HepG2 (cell line): ENCODE measurements around the gene TPSAB1. TPM values are rescaled to one million over a fixed set of nuclear protein-coding genes. Genes with fewer than 3 reads are reported as not detected.

Experiments
- ATAC-seq: fragments of 200-7000 bp; cut with Tn5 transposase; 3 replicates; pipeline ENCODE4 v1.9.1; 2020; ENCODE audit warnings: mild to moderate bottlenecking, moderate library complexity
- BruUV-seq: library from RNA; stranded (reverse); fragments of 400-500 nt; replicated peaks from 2 replicates; lab custom pipeline; 2021; lab: Mats Ljungman, UMichigan
- CTCF ChIA-PET: fragments of 300-600 bp; formaldehyde crosslinking; extraction: SDS; loops from one replicate; lab custom pipeline; 2021; ENCODE audit warnings: low total read pairs, inconsistent platforms, low intra/inter-chr PET ratio; lab: Yijun Ruan, JAX
- POLR2A ChIA-PET: fragments of 350-600 bp; sonication (Branson Sonifier 250); formaldehyde crosslinking; loops from one replicate; lab custom pipeline; 2020; ENCODE audit warnings: antibody characterized with exemption, inconsistent platforms; lab: Yijun Ruan, JAX
- DNase-seq: peaks from one replicate; pipeline ENCODE4 v3.0.0-alpha.2; 2015; ENCODE audit warnings: low spot score
- FAIRE-seq: peaks from 3 replicates; lab custom pipeline; 2011; peaks lifted over from hg19 to GRCh38; lab: Jason Lieb, UNC
- H2AFZ ChIP-seq: one replicate; pipeline ENCODE4 v1.6.1; 2011; ENCODE audit warnings: low read length, inconsistent platforms
- H3K27ac ChIP-seq: fragments of 300-600 bp; 3 replicates; pipeline ENCODE4 v1.8.0; 2011; ENCODE audit warnings: mixed run types, mild to moderate bottlenecking, mixed read lengths, low read length, inconsistent platforms; ENCODE audit not compliant: insufficient read depth; ENCODE audit errors: extremely low read length
- H3K27me3 ChIP-seq, 2 experiments: fragments of 200-600 bp in 1 of 2; 2 replicates in 1 of 2; 3 replicates in 1 of 2; pipeline versions ENCODE4 v1.6.0 to v1.8.0; 2011; ENCODE audit warnings: low read length in 2 of 2, mild to moderate bottlenecking in 2 of 2, moderate library complexity in 2 of 2, inconsistent platforms in 1 of 2; ENCODE audit not compliant: insufficient read depth in 2 of 2, control insufficient read depth in 1 of 2
- H3K36me3 ChIP-seq, 2 experiments: fragments of 200-600 bp in 1 of 2; replicated peaks in 1 of 2; 2 replicates in 1 of 2; 3 replicates in 1 of 2; pipeline versions ENCODE4 v1.5.1 to v1.8.0; 2011; ENCODE audit warnings: low read length in 2 of 2, inconsistent platforms in 1 of 2; ENCODE audit not compliant: insufficient read depth in 2 of 2, control insufficient read depth in 1 of 2
- H3K4me1 ChIP-seq: 2 replicates; pipeline ENCODE4 v1.5.1; 2012; ENCODE audit warnings: low read length, inconsistent platforms; ENCODE audit not compliant: insufficient read depth
- H3K4me2 ChIP-seq: 2 replicates; pipeline ENCODE4 v1.6.0; 2011; ENCODE audit warnings: low read depth, low read length, inconsistent platforms
- H3K4me3 ChIP-seq, 3 experiments: fragments of 200-600 bp in 1 of 3; sonication (generic), shearing (Covaris generic) in 1 of 3; replicated peaks in 1 of 3; 2 replicates each; pipeline ENCODE4 v1.5.1; 2011 to 2016; ENCODE audit warnings: low read length in 3 of 3, inconsistent platforms in 2 of 3, low read depth in 2 of 3, mild to moderate bottlenecking in 2 of 3, control low read depth in 1 of 3, mixed read lengths in 1 of 3; ENCODE audit not compliant: insufficient read depth in 1 of 3
- H3K79me2 ChIP-seq: one replicate; pipeline ENCODE4 v1.6.1; 2011; ENCODE audit warnings: low read length, inconsistent platforms; ENCODE audit not compliant: insufficient read depth
- H3K9ac ChIP-seq: 2 replicates; pipeline ENCODE4 v1.6.0; 2011; ENCODE audit warnings: mild to moderate bottlenecking, low read depth, low read length, inconsistent platforms; ENCODE audit not compliant: insufficient read depth
- H3K9me3 ChIP-seq: 2 replicates; pipeline ENCODE4 v1.5.1; 2012; ENCODE audit warnings: mild to moderate bottlenecking, low read length
- H4K20me1 ChIP-seq: 2 replicates; pipeline ENCODE4 v1.6.0; 2011; ENCODE audit warnings: inconsistent platforms, mild to moderate bottlenecking, low read length, moderate library complexity; ENCODE audit not compliant: insufficient read depth
- BORCS8-MEF2B ChIP-seq: sonication (generic); formaldehyde crosslinking; IDR thresholded peaks from 2 replicates; pipeline ENCODE4 v1.8.0; 2022; ENCODE audit warnings: mild to moderate bottlenecking, missing genetic modification reagents
- HDAC2 ChIP-seq: sonication (generic); formaldehyde crosslinking; IDR thresholded peaks from 2 replicates; pipeline ENCODE4 v1.4.0; 2020; ENCODE audit warnings: missing genetic modification reagents
- HNRNPL ChIP-seq: fragments of 200-400 bp; formaldehyde crosslinking; IDR thresholded peaks from 2 replicates; pipeline ENCODE4 v1.6.1; 2017; ENCODE audit warnings: mild to moderate bottlenecking, low read depth, low read length
- HNRNPLL ChIP-seq: fragments of 200-400 bp; formaldehyde crosslinking; IDR thresholded peaks from 2 replicates; pipeline ENCODE4 v1.6.1; 2017; ENCODE audit warnings: mild to moderate bottlenecking, low read depth, low read length; ENCODE audit not compliant: poor library complexity, severe bottlenecking
- HOXA9 ChIP-seq: sonication (generic); formaldehyde crosslinking; IDR thresholded peaks from 2 replicates; pipeline ENCODE4 v1.8.1; 2022; ENCODE audit warnings: missing genetic modification reagents, mild to moderate bottlenecking, moderate library complexity, borderline replicate concordance
- IRF2 ChIP-seq: IDR thresholded peaks from 2 replicates; pipeline ENCODE4 v1.6.1; 2018; ENCODE audit warnings: missing genetic modification reagents, missing compliant biosample characterization
- KLF13 ChIP-seq: sonication (generic); formaldehyde crosslinking; IDR thresholded peaks from 2 replicates; pipeline ENCODE4 v1.4.0; 2020; ENCODE audit warnings: mild to moderate bottlenecking, missing genetic modification reagents
- PCBP2 ChIP-seq: fragments of 200-400 bp; formaldehyde crosslinking; optimal IDR thresholded peaks from 2 replicates; pipeline ENCODE3; 2018; ENCODE audit warnings: low read length, low read depth; ENCODE audit not compliant: poor library complexity, severe bottlenecking
- THAP11 ChIP-seq: IDR thresholded peaks from 2 replicates; pipeline ENCODE4 v1.6.1; 2016; ENCODE audit warnings: missing biosample characterization, missing genetic modification reagents
- ZNF292 ChIP-seq: sonication (generic); formaldehyde crosslinking; IDR thresholded peaks from 2 replicates; pipeline ENCODE4 v1.8.1; 2022; ENCODE audit warnings: mild to moderate bottlenecking, low read depth, missing genetic modification reagents, borderline replicate concordance
- ZNF335 ChIP-seq: sonication (generic); formaldehyde crosslinking; IDR thresholded peaks from 2 replicates; pipeline ENCODE4 v1.4.0; 2020; ENCODE audit warnings: missing genetic modification reagents
- ZNF891 ChIP-seq: sonication (generic); formaldehyde crosslinking; IDR thresholded peaks from 2 replicates; pipeline ENCODE4 v1.5.0; 2020; ENCODE audit warnings: mild to moderate bottlenecking, missing genetic modification reagents
- WGBS: methylation state at CpG from one replicate; pipeline ENCODE4 v1.1.6; 2017; ENCODE audit warnings: low lambda C conversion rate; 5-methylcytosine and 5-hydroxymethylcytosine counted together
- in situ Hi-C: cut with HindIII; loops from 2 replicates; pipeline ENCODE4 v1.10.0; 2017; ENCODE audit warnings: low pct_unique_long_range_greater_than_20kb; ENCODE audit not compliant: extremely low pct_ligation_motif_present
- intact Hi-C: fragments of 100-400 bp; cut with micrococcal nuclease; formaldehyde crosslinking; loops from one replicate; pipeline ENCODE4 v1.10.0; 2022; ENCODE audit not compliant: unreplicated experiment
- polyA plus RNA-seq, 8 experiments: library from polyadenylated mRNA; depleted of rRNA in 3 of 8; stranded (reverse) in 7 of 8; unstranded in 1 of 8; fragments of >200 nt; fragmentation: Illumina TruSeq in 4 of 8; extraction: Trizol in 4 of 8; gene quantifications; 2 replicates each; pipeline versions ENCODE4 v1.2.1 to v1.2.3, GENCODE V29; 2011 to 2016; ENCODE audit warnings: low read depth in 4 of 8, missing spikeins in 1 of 8, mixed read lengths in 1 of 8; ENCODE audit not compliant: insufficient read depth in 1 of 8
- total RNA-seq, 5 experiments: library from RNA; depleted of rRNA; stranded (reverse); fragments of >200 nt; fragmentation: Illumina TruSeq; extraction: Trizol; gene quantifications; 2 replicates each; pipeline ENCODE4 v1.2.3, GENCODE V29; 2016; ENCODE audit warnings: low read depth in 1 of 5
- TF ChIP-seq, protein P1 (sequence below): sonication (generic); formaldehyde crosslinking; IDR thresholded peaks from 2 replicates; pipeline ENCODE4 v1.8.1; 2023; ENCODE audit warnings: mild to moderate bottlenecking, inconsistent platforms, moderate library complexity, missing genetic modification reagents, borderline replicate concordance
- TF ChIP-seq, protein P2 (sequence below): sonication (generic); formaldehyde crosslinking; IDR thresholded peaks from 2 replicates; pipeline ENCODE4 v1.5.0; 2020; ENCODE audit warnings: missing genetic modification reagents
- TF ChIP-seq, protein P3 (sequence below): sonication (generic); formaldehyde crosslinking; IDR thresholded peaks from 2 replicates; pipeline ENCODE4 v1.4.0; 2020; ENCODE audit warnings: low read depth, mild to moderate bottlenecking, missing genetic modification reagents

The TPSAB1 gene
- total and polyA plus RNA-seq, 2 of the 13 experiments (the other 11 are each of a cell fraction or from before 2014, with no cell fraction given), result 0.12 TPM; not detected in 1

DNA sequence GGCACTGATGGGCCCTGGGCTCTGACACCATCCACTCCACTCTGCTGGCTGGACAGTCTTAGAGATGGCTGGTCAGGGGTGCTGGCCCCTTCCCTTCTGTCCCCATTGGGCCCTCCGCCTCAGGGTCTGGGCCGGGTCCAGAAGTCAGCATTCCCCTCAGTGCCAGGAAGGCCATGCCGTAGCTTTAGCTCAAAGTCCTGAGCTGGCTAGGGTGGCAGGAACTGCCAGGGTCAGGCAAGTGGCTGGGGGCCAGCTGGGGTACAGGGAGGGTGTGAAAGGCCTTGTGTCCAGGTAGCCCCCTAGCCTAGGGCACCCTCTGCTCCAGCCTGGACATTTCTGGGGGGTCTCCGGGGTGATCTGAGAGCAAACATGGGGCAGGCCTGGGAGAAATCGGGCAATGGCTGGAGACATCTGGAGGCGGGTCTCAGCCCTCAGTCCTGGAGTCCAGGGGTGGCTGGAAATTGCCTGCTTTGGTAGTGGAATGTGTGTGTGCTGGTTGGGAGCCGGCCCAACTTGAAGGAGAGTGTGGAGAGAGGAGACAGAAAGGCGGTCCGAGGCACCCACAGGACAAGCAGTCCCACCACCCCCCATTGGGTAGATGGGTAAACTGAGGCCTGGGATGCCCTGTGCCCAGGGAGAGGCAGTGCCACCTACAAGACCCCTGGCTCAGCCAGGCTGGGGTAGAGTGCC is 48.0 kb upstream of the TPSAB1 start:
- H3K4me2 ChIP-seq, result no peak overlapping the region
- in situ Hi-C loops, result no loop called here
- intact Hi-C loops, result no loop called here
- peak; percentile 68; the same call in 1 of the 2 replicates for TF ChIP-seq HNRNPL
- TF ChIP-seq ZNF335 (CRISPR knock-in tag), result no peak
- TF ChIP-seq, protein P1, sequence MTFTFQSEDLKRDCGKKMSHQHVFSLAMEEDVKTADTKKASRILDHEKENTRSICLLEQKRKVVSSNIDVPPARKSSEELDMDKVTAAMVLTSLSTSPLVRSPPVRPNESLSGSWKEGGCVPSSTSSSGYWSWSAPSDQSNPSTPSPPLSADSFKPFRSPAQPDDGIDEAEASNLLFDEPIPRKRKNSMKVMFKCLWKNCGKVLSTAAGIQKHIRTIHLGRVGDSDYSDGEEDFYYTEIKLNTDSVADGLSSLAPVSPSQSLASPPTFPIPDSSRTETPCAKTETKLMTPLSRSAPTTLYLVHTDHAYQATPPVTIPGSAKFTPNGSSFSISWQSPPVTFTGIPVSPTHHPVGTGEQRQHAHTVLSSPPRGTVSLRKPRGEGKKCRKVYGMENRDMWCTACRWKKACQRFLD (CRISPR knock-in tag), result no peak
- TF ChIP-seq BORCS8-MEF2B (CRISPR knock-in tag), result no peak
- TF ChIP-seq, protein P2, sequence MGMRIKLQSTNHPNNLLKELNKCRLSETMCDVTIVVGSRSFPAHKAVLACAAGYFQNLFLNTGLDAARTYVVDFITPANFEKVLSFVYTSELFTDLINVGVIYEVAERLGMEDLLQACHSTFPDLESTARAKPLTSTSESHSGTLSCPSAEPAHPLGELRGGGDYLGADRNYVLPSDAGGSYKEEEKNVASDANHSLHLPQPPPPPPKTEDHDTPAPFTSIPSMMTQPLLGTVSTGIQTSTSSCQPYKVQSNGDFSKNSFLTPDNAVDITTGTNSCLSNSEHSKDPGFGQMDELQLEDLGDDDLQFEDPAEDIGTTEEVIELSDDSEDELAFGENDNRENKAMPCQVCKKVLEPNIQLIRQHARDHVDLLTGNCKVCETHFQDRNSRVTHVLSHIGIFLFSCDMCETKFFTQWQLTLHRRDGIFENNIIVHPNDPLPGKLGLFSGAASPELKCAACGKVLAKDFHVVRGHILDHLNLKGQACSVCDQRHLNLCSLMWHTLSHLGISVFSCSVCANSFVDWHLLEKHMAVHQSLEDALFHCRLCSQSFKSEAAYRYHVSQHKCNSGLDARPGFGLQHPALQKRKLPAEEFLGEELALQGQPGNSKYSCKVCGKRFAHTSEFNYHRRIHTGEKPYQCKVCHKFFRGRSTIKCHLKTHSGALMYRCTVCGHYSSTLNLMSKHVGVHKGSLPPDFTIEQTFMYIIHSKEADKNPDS, result no peak
- TF ChIP-seq HDAC2 (CRISPR knock-in tag), result no peak
- TF ChIP-seq HNRNPLL, result peak; percentile 4
- no peak for TF ChIP-seq ZNF891 (CRISPR knock-in tag)
- no peak for TF ChIP-seq THAP11 (CRISPR knock-in tag)
- no peak for TF ChIP-seq PCBP2
- TF ChIP-seq ZNF292 (CRISPR knock-in tag), result no peak
- no peak for TF ChIP-seq IRF2 (CRISPR knock-in tag)
- TF ChIP-seq KLF13 (CRISPR knock-in tag), result no peak
- no peak for TF ChIP-seq HOXA9
- TF ChIP-seq, protein P3, sequence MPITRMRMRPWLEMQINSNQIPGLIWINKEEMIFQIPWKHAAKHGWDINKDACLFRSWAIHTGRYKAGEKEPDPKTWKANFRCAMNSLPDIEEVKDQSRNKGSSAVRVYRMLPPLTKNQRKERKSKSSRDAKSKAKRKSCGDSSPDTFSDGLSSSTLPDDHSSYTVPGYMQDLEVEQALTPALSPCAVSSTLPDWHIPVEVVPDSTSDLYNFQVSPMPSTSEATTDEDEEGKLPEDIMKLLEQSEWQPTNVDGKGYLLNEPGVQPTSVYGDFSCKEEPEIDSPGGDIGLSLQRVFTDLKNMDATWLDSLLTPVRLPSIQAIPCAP (CRISPR knock-in tag), result no peak
- H3K36me3 ChIP-seq, result no peaks in the 10 kb centered on the region
- H3K27ac ChIP-seq, result no peak overlapping the region
- no peaks in the 10 kb centered on the region for H3K9me3 ChIP-seq
- H3K4me3 ChIP-seq, result no peak overlapping the region
- peaks cover 19% of the 10 kb centered on the region for H3K4me1 ChIP-seq
- peaks cover 36% of the 10 kb centered on the region; the same call in 1 of the 2 replicates for H4K20me1 ChIP-seq
- 10% methylated on average over 6 of the region's 9 CpGs for WGBS
- no peak for FAIRE-seq
- no peaks in the 10 kb centered on the region for H3K79me2 ChIP-seq
- peaks cover 2 to 33% of the 10 kb centered on the region in 2 experiments; a peak in 4 of 5 replicates for H3K27me3 ChIP-seq
- no peak overlapping the region for H2AFZ ChIP-seq
- DNase-seq, result peak; percentile 15
- no peak; the same call in 2 of the 3 replicates for ATAC-seq
- POLR2A ChIA-PET, result no interaction called here
- CTCF ChIA-PET, result no interaction called here
- no TSS peak for BruUV-seq
- no peak overlapping the region for H3K9ac ChIP-seq
